Mesothelial cell of epicardium (in vitro differentiated cells): ENCODE data around the gene TSC22D1. TPM values are rescaled to one million over a fixed set of nuclear protein-coding genes. Genes with fewer than 3 reads are reported as not detected.
A peak's percentile ranks its signal among the peaks of the same experiment; 100 is the strongest.

Experiments used
- DNase-seq, 2 experiments: peaks; one replicate each; pipeline ENCODE4 v3.0.0; 2021; ENCODE audit warnings: low spot score in 2 of 2; ENCODE audit not compliant: unreplicated experiment in 2 of 2
- H3K27ac Mint-ChIP-seq: 2 replicates; pipeline ENCODE4 v1.8.0; 2021; ENCODE audit warnings: mixed read lengths
- H3K27me3 Mint-ChIP-seq: 2 replicates; pipeline ENCODE4 v1.8.0; 2021; ENCODE audit warnings: low read depth, mixed read lengths
- H3K36me3 Mint-ChIP-seq: 2 replicates; pipeline ENCODE4 v1.8.0; 2021; ENCODE audit warnings: mixed read lengths
- H3K4me1 Mint-ChIP-seq: 2 replicates; pipeline ENCODE4 v1.8.0; 2021; ENCODE audit warnings: mixed read lengths
- H3K4me3 Mint-ChIP-seq: 2 replicates; pipeline ENCODE4 v1.8.0; 2021; ENCODE audit warnings: mild to moderate bottlenecking, moderate library complexity, mixed read lengths
- H3K9me3 Mint-ChIP-seq: 2 replicates; pipeline ENCODE4 v1.8.0; 2021; ENCODE audit warnings: mixed read lengths
- CTCF ChIP-seq: fragments of 200-600 bp; sonication (generic); IDR thresholded peaks from one replicate; pipeline ENCODE4 v1.5.0; 2021; ENCODE audit warnings: antibody characterized with exemption; ENCODE audit not compliant: unreplicated experiment
- total RNA-seq: library from RNA; stranded (reverse); gene quantifications from 3 replicates; pipeline ENCODE4 v1.2.1, GENCODE V29; 2021

Gene TSC22D1
- total RNA-seq, 1 donor from 2014 or later = 99.5 TPM

GRCh38 chr13:44439452-44440024 is 136.6 kb downstream of the TSC22D1 start:
- H3K27ac Mint-ChIP-seq = no peak overlapping the region
- no peak for DNase-seq

DNA sequence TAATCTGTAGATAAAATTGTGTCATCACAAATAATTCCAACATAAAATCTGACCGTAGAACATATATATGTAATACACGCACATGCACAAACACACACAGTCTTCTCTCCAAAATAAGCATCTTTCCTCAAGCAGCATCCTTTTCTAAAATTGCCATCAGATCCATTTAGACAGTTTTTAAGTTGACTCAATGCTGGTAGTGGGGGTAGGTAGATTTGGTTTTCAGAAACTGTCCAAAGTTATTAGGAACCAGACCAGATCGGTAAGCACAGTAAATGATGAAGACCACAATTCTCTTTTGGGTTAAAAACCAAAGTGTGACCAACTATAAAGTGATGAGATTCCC is 137.9 kb downstream of the TSC22D1 start:
- Mint-ChIP-seq H3K9me3 (no peaks in the 10 kb centered on the region), H3K27ac (no peak overlapping the region), H3K4me1 (peaks cover 26% of the 10 kb centered on the region), H3K4me3 (no peak overlapping the region), H3K27me3 (no peaks in the 10 kb centered on the region), H3K36me3 (peaks cover 15% of the 10 kb centered on the region)
- TF ChIP-seq CTCF = peak; percentile 40
- DNase-seq = no peak

More at GRCh38 chr13:44439452-44440024, 136.6 kb downstream of the TSC22D1 start:
- H3K9me3 Mint-ChIP-seq = peaks cover 2% of the 10 kb centered on the region
- TF ChIP-seq CTCF = no peak
- peaks cover 13% of the 10 kb centered on the region for H3K4me1 Mint-ChIP-seq
- peaks cover 3% of the 10 kb centered on the region for H3K36me3 Mint-ChIP-seq
- no peak overlapping the region for H3K4me3 Mint-ChIP-seq
- no peaks in the 10 kb centered on the region for H3K27me3 Mint-ChIP-seq

DNA sequence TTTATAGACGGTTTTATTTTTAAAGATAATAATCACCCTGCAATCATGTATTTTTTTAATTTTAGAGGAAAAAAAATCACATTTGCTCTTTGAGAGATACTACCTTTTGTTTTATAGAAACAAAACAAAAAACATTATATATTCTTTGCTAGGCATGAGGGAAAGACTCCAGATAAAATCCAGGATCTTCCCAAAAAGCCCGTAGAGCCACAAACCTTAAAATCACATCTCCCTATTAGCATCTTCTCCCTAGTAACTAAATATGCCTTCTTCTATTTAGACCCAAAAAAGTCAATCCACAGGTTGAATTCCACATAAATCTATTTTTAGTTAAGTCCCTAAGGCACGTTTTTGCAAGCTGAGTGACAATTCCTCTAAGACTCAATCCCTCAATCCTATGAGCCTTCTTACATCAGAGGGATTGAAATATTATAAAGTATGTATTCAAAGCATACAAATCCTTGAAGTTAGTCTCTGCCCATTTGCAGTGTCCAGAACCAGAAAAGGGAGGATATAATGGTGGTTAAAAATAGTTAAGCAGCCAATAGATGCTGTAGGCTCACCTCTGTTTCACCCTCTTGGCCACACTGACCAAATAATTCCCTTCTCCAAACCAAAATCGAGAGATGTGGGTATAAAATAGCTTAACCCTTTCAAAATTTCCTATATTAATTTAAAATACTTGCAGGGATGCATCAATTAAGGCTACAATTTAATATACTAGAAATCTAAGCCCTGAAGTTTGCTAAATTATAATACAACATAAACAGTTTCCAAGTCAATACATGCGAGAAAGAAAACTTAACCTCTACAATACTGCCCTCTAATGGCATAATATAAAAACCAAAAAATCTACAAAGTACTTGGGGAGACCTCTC is 138.5 kb downstream of the TSC22D1 start:
- DNase-seq = no peak
- peak; percentile 72 for TF ChIP-seq CTCF

DNA sequence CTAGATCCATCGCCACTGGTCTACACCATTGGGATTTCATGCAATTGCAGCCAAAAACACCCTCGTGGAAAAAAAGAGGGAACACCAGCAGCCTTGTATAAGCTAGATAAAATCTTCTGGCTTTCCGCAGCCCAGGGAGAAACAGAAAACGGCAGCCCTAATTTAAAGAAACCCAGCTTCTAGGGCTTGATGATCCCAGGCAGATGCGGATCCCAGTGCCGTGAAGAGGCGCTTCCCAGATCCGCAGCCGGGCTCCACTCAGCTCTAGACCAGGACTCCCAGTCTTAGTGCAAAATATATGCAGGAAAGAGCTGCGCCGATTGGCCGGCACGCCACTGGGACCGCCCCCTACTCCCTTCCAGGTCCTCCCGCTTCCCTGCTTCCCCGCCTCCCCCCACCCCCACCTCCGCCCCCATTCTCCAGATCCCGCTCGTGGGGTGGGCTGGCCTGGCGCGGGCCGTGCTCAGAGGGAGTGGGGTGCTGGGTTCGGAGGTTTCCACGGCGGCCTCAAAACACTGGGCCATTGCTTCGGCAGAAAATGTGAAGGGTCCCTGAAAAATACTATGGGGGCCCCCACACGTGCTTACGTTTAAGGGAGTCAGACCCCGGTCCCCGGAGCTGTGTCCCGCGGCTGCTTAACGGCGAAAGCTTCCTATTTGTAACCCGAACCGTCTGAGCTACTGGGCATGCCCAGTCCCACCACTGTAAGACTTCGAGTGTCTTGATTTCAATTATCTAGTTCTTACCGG is 139.4 kb downstream of the TSC22D1 start:
- TF ChIP-seq CTCF = no peak
- Mint-ChIP-seq H3K4me3 (peak overlapping the region; percentile 89), H3K9me3 (no peaks in the 10 kb centered on the region), H3K36me3 (peaks cover 15% of the 10 kb centered on the region), H3K27ac (peak overlapping the region; percentile 99), H3K27me3 (no peaks in the 10 kb centered on the region), H3K4me1 (peaks cover 36% of the 10 kb centered on the region)
- DNase-seq = peak; percentile 92

More for the DNA sequence above, 138.5 kb downstream of the TSC22D1 start:
- Mint-ChIP-seq H3K27me3 (no peaks in the 10 kb centered on the region), H3K4me3 (peak overlapping the region; percentile 89), H3K9me3 (no peaks in the 10 kb centered on the region), H3K36me3 (peaks cover 15% of the 10 kb centered on the region), H3K27ac (peak overlapping the region; percentile 88), H3K4me1 (peaks cover 32% of the 10 kb centered on the region)

- Mint-ChIP-seq H3K9me3 (no peaks in the 10 kb centered on the region), H3K4me3 (peak overlapping the region; percentile 89), H3K36me3 (peaks cover 15% of the 10 kb centered on the region), H3K27me3 (no peaks in the 10 kb centered on the region), H3K4me1 (peaks cover 42% of the 10 kb centered on the region), H3K27ac (peak overlapping the region; percentile 99)
- DNase-seq = no peak
- TF ChIP-seq CTCF = no peak
These were observed 140.1 kb downstream of the TSC22D1 start for GRCh38 chr13:44435919-44436510.
